Muscle of arm (tissue), 12 donors: ENCODE results near the gene DYRK1B. TPM values are rescaled to one million over a fixed set of nuclear protein-coding genes. Genes with fewer than 3 reads are reported as not detected.
"Not testable (repeated sequence)": the region's sequence is repeated elsewhere in the genome, so short reads cannot be mapped to it uniquely, and the experiment has no call there.

ENCODE experiments used
- DNase-seq: peaks from one replicate; pipeline ENCODE4 v3.0.0-alpha.2; 2013
- polyA plus RNA-seq, 12 donors: library from polyadenylated mRNA; unstranded; fragments of 120-200 nt; gene quantifications; one replicate each; pipeline ENCODE4 v1.2.1, GENCODE V29; 2013; ENCODE audit not compliant: insufficient read length in 12 of 12

The DYRK1B gene
- polyA plus RNA-seq, 12 donors = 30.2 to 72.9 (median 46.0) TPM; not detected in 1

DNA sequence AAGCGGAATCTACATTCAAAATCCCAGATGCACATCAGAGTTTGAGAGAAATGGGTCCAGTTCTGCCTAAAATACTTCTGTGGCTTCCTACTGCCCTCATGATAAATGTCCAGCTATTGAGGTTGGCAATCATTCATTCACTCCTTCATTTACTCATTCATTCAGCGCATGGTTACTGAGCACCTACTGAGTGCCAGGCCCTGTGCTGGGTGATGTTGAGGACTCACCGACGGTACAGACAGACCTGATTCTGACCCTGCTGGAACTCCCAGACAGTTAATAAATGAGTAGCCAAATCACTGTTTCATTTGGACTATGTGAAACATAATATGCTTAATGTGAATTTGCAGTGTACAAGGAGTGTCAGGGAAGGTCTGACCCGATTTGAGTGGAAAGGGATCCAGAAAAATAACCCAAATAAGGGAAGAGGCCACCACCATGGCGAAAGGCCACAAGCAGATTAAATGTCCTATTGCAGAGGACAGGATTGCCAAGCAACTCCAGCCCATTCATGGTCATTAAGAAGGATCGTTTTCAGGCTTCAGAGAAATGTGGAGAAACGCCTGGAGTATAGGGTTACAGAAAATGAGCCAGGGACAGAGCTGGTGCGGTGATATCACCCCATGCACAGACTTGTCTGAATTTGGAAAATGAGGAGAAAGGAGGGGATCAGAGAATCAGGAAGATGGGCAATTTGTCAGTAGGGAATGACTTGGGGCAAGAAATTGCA, 20.5 kb downstream of the DYRK1B start:
- no peak for DNase-seq

DNA sequence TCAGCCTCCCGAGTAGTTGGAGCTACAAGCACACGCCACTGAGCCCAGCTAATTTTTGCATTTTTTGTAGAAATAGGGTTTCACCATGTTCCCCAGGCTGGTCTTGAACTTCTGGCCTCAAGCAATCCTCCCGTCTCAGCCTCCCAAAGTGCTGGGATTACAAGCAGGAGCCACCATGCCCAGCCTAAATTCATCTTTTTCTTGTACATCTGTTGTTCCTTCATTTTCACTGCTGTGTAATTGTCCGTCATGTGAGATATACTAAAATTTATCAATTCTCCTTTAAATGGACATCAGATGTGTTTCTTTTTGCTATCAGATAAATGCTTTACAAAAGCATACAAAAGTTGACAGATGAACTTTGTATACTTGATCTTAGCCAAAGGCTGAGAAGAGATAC, 22.9 kb downstream of the DYRK1B start:
- DNase-seq = no peak

DNA sequence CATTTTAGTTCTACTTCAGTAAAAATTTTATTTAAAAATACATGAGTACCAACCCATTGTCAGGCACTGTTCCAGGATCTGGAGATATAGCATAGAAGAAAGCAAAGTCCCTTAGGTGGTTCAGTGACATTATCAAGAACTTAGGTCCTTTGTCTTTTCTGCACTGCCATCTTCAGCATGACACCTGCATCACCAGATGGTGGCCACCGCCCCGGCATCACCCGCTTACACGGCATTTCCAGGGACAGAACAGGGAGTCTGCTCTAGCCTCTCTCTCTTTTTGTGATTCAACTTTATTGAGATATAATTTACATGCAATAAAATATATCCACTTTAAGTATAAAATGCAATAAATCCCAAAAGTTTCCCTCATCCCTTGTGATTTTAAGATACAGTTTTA, 23.5 kb downstream of the DYRK1B start:
- no peak for DNase-seq

DNA sequence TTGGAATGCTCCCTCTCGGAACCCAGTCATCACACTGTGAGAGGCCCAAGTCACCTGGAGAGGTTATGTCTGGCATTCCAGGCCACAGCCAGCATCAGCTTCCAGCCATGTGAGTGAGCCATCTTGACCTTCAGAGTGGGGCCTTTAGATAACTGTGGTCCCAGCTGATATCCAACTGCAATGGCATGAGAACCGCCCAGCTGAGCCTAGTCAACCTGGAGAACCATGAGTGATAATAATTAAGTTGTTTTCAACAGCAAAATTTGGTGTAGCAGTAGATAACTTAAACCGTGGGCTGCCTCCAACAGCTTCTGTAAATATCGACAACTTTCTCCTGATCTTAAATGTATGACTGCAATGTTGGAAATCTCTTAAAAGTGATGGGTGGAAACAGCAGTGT, 24.6 kb downstream of the DYRK1B start:
- no peak for DNase-seq

DNA sequence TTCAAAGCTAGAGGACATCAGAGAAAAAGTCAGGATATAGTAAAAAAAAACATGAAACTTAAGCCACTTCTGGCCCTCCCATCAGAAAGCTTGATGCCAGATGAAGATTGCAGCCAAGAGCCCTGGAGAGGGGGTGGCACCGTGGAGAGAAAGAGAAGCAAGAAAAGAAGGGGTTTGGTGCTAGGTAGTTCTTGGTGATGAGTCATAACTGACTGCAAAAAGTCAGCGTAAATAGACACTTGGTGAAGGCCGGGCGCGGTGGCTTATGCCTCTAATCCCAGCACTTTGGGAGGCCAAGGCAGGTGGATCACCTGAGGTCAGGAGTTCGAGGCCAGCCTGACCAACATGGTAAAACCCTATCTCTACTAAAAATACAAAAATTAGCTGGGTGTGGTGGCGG, 25.3 kb downstream of the DYRK1B start:
- not testable (repeated sequence) for DNase-seq

DNA sequence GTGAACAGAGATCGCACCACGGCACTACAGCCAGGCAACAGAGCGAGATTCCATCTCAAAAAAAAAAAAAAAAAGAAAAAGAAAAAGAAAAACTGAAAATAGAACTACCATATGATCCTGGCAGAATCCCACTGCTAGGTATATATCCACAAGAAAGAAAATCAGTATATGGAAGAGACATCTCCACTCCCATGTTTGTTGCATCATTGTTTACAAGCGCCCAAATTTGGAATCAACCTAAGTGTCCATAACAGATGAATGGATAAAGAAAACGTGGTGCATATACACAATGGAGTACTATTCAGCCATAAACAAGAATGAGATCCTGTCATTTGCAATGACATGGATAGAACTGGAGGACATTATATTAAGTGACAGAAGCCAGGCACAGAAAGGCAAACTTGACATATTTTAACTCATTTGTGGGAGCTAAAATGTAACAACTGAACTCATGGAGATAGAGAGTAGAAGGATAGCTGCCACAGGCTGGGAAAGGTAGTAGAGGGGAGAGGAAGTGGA, 26.1 kb downstream of the DYRK1B start:
- no peak for DNase-seq

DNA sequence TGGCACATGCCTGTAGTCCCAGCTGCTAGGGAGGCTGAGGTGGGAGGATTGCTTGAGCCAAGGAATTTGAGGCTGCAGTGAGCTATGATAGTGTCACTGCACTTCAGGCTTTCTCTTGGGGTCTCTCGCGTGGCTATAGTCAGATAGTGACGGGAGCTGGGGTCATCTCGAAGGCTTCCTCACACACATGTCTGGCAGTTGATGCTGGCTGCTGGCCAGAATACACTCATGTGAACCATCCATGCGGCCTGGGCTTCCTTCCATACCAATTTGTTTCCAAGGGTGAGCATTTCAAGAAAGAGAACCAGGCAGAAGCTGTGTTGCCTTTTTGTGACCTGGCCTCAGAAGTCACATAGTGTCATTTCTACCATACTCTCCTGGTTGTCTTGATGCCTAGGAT, 28.9 kb downstream of the DYRK1B start:
- no peak for DNase-seq

DNA sequence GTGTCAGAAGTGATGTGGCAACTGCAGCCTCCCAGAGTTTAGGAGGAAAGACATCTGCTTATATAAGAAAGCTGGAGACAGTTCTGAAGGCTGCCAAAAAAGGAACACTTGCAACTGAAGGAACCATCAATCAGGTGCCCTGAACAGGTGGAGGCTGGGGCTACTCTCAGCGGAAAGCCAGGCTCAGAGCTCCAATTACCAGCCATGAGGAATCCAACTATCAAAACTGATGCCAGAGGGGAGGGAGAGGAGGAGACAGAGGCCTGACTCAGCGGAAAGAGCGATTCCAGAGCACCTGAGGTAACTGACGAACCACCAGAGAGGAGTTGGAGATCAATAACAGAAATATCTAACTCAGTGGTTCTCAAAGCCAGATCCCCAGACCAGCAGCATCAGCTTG, 31.0 kb downstream of the DYRK1B start:
- no peak for DNase-seq

DNA sequence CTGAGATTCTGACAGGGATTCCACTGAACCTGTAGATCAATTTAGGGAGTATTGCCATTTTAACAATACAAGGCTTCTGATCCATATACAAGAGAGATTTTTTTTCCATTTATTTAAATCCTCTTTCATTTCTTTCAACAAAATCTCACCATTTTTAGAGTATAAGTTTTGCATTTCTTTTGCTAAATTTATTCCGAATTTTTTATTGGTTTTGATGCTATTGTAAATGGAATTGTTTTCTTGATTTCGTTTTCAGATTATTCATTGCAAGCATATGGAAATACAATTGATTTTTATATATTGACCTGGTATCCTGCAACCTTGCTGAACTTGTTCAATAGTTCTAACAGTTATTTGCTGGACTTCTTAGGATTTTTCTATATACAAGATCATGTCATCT, 36.9 kb downstream of the DYRK1B start:
- DNase-seq = no peak

DNA sequence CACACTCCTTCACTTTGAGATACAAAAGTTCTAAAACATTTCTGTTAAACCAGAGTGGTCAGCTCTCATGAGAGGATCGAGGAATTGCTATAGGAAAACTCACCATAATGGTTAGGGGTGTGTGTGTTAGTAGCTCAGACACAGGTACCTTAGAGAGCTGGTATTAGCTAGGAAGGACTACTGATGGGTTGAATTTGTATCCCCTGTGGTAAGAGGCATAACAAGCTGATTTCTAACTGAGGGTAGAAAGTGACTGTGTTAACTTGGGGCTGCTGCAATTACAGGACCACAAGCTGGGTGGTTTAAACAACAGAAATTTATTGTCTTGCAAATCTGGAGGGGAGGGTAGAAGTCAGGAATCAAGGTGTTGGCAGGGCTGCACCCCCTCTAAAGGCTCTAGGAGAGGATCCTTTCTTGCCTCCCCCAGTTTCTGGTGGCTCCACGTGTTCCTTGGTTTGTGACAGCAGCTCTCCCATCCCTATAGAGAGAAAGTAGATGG, 37.9 kb downstream of the DYRK1B start:
- no peak for DNase-seq

DNA sequence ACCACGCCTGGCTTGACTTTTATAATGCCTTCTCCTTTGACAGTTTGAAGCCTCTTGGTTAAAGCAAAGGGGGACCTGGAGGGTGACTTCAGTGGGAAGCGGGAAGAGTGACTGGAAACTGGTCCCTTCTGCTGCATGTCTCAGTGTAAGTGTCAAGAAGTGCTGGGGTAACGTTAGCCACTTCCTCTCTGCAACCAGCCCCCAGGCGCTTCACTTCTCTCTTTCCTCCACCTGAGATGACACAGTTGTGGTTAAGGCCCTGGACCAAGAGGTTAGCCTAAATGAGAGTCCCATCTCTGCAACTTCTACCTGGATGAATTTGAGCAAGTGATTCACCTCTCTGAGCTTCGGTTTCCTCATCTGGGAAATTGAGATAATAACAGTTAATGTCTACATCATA, 39.0 kb downstream of the DYRK1B start:
- no peak for DNase-seq

DNA sequence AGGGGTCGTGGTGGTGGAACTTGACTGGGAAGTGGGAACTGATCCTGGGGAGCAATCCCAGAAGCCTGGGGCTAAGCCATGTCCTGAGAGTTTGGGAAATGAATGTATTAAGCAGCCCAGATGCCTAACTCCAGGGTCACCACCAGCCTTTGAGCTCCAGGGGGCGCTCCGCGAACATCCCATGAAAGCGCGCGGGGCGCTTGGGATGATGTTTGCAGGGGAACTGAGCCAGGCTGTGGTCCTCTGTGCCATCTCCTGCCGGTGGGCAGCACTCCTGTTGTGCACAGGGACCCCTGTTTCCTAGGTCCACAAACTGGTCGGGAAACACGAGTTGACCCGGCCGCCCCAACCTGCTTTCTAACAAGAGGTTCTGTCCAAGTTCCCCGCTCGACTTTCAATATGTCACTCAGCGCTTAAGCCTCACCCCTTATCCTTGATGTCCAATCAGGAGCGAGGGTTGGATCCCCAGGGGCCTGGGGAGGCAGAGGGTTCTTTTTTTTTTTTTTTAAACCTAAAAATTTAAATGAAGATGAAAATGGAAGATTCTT, 40.9 kb downstream of the DYRK1B start:
- peak; percentile 80 for DNase-seq

DNA sequence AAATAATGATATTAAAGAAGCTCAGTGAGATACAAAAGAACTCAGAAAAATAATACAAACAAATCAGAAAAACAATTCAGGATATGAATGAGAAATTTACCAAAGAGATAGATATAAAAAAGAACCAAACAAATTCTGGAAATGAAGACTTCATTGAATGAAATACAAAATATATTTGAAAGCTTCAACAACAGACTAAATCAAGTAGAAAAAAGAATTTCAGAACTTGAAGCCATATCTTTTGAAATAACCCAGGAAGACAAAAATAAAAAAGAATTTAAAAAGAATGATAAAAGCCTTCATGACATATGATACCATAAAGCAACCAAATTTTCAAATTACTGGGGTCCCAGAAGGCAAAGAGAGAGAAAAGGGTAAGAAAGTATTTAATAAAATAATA, 45.7 kb downstream of the DYRK1B start:
- DNase-seq = no peak

DNA sequence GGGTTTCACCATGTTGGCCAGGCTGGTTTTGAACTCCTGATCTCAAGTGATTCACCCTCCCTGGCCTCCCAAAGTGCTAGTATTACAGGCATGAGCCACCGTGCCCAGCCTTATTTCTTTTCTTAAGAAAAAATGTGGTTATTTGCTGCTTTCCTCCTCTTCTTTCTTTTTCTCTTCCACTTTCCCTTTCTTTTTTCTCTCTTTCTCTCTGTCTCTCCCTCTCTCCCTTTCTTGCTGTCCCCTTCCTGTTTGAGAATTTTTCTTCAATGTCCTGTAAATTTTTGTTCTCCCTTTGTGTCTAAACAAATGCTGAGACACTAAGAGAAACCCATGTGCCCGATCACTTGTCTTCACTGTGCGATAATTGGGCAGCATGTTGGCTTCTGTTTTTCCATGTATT, 53.1 kb downstream of the DYRK1B start:
- no peak for DNase-seq

DNA sequence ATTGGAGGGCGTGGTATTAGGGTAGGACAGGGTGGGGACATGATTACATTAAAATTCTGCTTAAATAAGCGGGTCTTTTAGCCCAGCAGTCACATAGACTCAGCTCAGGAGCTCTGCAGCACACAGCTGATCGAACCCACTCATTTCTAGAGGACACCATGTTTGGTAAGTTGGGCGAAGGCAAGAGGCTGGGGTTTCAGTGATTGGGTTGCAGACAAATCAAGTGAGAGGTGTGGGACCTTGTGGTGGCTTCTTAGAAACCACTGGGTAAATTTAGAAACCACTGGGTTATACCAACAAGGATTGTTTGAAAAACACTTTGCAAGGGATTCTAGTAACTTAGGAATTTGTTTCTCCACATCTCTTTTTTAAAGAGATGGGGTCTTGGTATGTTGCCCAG, 55.2 kb downstream of the DYRK1B start, which contains the start of gene LEUTX:
TSS of gene LEUTX (plus strand) at position 92 of the 400 bp plus-strand sequence. CDS start at position 159, 67 bp downstream.
- DNase-seq = no peak

Other genes with a start within 250 kb of the DYRK1B start
- under 1 TPM in 1 of 12 donors, not detected in 11; 0.33 TPM for gene LGALS13, start 231.6 kb downstream of the DYRK1B start, polyA plus RNA-seq
- not detected for gene LGALS16, start 178.2 kb downstream of the DYRK1B start, polyA plus RNA-seq
- 1 to 10 TPM in 2 of 12 donors, under 1 TPM in 5, not detected in 5; 0.33 to 1.1 (median 0.49) TPM for gene LGALS14, start 129.7 kb downstream of the DYRK1B start, polyA plus RNA-seq
- 10 to 100 TPM in 1 of 12 donors, 1 to 10 TPM in 6, under 1 TPM in 2, not detected in 3; 0.77 to 15.0 (median 1.3) TPM for gene CLC, start 96.1 kb downstream of the DYRK1B start, polyA plus RNA-seq
- not detected for gene LEUTX, start 55.3 kb downstream of the DYRK1B start, polyA plus RNA-seq
- 100 to 1,000 TPM in 11 of 12 donors, not detected in 1; 213 to 300 (median 229) TPM for gene FBL, start 12.2 kb upstream of the DYRK1B start, polyA plus RNA-seq
- 10 to 100 TPM in 2 of 12 donors, 1 to 10 TPM in 9, not detected in 1; 2.2 to 75.3 (median 4.8) TPM for gene FCGBP, start 100.5 kb upstream of the DYRK1B start, polyA plus RNA-seq
- 10 to 100 TPM in 11 of 12 donors, not detected in 1; 47.7 to 58.4 (median 51.3) TPM for gene PSMC4, start 137.0 kb upstream of the DYRK1B start, polyA plus RNA-seq
- 1 to 10 TPM in 11 of 12 donors, not detected in 1; 2.0 to 7.5 (median 4.9) TPM for gene ZNF546, start 162.9 kb upstream of the DYRK1B start, polyA plus RNA-seq
- gene ZNF780B, start 222.1 kb upstream of the DYRK1B start, polyA plus RNA-seq = 10 to 100 TPM in 7 of 12 donors, 1 to 10 TPM in 4, not detected in 1; 8.4 to 33.7 (median 14.4) TPM